ENCODE data around the gene ALAS1.

ALAS1 gene

DNA sequence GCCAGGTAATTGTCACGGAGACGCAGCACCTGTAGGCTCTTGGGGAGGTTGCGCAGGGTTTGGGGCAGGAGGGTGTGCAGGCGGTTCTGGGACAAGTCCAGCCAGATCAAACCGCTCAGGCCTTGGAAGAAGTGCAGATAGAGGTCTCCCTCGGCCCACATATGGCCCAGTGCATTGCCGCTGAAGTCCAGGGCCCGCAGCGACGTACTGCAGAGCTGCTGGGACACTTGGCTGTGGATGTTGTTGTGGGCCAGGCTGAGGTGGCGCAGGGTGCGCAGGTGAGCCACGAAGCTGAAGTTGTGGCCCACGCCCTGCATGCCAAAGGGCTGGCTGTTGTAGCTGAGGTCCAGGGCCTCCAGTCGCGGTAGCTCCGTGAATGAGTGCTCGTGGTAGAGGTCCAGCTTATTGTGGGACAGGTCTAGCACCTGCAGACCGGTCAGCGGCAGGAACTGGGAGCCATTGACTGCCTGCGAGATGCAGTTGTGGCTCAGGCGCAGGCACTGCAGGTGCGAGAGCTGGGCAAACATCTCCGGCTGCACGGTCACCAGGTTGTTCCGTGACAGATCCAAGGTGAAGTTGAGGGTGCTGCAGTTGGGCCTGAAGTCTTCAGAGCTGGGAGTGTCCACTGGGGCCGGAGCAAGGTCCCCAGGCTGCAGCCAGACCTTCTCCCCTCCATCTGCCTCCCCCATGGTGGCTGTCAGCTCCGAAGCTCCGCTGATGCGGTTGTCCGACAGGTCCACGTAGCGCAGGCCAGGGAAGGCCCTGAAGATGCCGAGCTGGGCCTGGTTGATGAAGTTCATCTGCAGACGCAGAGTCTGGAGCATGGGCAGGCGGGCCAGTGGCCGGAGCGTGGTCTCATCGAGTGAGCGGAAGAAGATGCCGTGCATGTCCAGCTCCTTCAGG is 24.6 kb downstream of the ALAS1 start:
- DNase-seq = no peak

DNA sequence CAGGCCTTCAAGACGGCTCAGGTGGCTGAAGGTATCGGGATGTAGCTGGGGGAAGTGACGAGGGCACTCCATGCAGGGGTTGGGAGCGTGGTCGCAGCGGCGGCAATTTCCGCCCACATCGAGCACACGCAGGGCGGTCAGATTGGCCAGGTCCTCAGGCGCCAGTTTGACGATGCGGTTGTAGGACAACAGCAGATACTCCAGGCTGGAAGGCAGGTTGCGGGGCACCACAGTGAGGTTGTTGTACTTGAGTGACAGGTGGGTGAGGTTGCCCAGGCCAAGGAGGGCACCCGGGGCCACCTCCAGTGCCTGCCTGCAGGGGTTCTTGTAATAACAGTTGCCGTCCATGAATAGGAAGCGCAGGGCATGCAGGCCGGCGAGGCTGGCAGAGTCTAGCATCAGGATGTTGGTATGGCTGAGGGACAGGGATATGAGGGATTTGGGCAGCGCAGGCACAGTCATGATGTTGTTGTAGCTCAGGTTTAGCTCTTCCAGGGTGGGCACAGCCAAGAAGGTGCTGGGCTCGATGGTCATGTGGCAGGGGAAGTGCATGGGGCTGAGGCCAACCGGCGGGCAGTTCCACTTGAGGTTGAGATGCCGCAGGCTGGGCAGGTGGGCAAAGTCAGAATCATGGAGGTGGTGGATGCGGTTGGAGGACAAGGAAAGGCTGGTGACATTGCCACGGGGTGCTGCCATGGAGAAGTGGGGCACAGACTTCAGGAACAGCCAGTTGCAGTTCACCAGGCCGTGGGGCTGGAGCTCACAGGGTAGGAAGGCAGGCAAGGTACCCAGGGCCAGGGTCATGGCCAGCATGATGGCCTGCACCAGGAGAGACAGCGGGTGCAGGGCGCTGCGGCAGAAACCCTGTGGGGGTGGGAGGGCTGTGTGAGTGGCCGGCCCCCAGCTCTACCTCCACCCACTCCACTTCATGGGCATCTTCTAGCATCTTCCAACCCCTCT is 25.8 kb downstream of the ALAS1 start:
- no peak for DNase-seq

GRCh38 chr3:52225452-52226228 is 27.7 kb downstream of the ALAS1 start, which contains the start of gene TLR9:
TSS of gene TLR9 (minus strand) at chr3:52225645. CDS start at chr3:52225529, 116 bp downstream.
- DNase-seq = peak; percentile 90

DNA sequence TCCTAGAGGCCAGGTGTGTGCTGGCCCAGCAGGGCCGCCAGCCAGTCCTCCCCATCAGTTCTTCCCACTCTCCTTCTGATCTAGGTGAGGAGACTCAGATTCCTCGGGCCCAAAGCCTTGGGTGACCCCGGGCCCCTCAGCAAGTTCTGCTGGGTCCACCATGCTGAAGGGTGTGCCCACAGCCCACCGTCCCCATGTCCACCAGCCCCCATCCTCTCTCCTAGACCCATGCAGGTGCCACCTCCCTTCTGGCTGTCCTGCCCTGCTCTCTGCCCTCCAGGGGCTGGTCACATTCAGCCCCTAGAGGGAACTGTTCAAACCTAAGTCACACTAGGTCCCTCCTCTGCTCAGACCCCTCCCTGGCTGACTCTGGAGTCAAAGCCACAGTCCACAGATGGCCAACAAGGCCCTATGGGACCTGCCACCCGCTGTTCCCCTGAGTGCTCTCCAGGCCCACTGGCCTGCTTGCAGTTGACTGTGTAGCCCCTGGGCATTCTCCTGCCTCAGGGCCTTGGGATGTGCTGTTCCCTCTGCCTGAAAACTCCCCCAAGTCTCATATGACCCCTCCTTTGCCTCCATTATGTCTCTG is 28.4 kb downstream of the ALAS1 start:
- DNase-seq = no peak

DNA sequence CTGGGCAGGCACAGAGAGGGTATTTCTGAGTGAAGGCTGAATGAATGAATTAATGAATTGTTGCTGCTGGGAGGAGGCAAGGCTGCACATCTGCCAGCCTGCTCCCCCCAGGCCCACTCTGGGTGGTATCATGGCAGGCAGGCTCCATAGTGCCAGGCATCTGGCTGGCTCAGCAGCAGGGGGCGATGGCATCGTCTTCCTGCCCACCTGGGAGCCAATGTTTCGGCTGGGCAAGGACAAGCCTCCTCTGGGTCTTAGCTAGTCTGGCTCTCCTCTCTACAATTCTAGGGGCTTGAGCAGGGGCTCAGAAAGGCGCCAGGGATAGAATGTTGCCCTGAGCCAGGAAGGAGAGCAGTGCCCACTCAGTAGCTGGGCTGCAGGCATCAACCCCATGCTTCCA is 29.2 kb downstream of the ALAS1 start:
- no peak for DNase-seq

- no peak for DNase-seq
These were observed 29.8 kb downstream of the ALAS1 start for GRCh38 chr3:52227766-52228165.

GRCh38 chr3:52228266-52228665 is 30.3 kb downstream of the ALAS1 start:
- DNase-seq = no peak

DNA sequence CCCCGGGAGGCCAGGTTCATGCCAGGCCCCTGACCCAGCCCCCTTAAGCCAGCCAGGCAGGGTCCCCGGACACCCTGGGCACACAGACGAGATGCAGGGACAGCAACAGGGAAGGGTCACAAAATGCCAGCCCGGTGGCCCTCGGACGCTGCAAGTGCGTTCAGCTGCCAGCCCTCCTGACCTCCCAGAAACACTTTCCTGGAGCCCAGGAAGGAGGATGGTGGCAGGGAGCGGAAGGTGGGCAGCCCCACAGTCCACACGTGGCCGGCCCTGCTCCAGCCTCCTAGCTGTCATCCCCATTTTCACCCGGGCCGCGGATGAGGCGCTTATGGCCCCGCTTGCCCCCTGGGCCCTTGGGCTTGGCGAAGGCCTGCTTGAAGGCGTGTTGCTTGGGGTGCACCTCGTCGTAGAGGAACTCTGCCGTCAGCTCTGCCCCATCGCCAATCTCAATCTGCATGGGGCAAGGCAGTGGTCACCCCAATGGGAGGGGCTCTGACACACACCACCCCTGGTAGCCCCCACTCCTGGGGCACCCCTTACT is 30.9 kb downstream of the ALAS1 start:
- no peak for DNase-seq

GRCh38 chr3:52229656-52230055 is 31.7 kb downstream of the ALAS1 start:
- DNase-seq = no peak

DNA sequence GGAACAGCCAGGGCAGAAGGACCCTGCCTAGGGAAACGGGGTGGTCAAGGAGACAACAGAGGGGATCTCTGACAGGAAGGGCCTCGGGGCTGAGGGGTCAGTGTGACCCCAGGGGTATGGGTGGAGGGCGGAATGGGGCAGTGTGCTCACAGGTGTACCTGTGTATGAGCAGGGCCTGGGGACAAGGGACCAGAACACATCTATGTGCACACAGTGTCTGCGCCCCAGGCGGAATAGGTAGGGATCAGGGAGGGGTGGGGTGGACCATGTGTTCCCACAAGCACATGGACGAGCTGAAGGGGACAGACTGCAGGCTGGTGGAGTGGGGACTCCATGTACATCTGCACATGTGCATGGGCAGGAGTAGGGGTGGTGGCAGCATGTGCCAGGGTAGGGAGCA is 32.5 kb downstream of the ALAS1 start:
- no peak for DNase-seq

DNA sequence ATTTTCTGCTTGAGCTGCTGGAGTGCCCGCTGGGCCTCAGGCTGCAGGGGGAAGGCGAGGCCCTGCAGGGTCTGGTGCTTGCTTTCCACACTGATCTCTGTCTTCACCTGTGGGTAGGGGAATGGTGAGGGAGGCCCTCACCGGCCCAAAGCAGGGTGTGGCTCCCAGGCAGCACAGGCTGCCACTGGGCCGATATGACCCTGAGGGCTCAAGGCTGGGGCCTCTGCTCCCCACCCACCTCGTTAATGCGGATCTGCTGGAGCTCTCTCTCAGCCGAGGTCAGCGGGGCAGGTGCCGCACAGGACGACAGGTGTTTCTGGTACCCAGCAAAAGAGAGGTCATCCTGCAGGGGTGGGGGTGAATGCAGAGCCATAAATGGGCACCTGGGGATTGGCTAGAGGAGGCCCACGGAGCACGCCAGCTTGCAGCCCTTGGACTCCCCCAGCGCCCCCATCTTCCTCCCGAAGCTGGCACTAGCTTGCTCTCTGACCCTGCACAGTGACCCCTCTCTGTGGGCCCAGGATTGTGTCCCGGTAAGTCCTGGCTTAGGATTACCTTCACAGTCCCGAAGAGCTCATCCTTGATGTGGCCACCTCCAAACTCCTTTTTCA is 33.0 kb downstream of the ALAS1 start:
- no peak for DNase-seq

DNA sequence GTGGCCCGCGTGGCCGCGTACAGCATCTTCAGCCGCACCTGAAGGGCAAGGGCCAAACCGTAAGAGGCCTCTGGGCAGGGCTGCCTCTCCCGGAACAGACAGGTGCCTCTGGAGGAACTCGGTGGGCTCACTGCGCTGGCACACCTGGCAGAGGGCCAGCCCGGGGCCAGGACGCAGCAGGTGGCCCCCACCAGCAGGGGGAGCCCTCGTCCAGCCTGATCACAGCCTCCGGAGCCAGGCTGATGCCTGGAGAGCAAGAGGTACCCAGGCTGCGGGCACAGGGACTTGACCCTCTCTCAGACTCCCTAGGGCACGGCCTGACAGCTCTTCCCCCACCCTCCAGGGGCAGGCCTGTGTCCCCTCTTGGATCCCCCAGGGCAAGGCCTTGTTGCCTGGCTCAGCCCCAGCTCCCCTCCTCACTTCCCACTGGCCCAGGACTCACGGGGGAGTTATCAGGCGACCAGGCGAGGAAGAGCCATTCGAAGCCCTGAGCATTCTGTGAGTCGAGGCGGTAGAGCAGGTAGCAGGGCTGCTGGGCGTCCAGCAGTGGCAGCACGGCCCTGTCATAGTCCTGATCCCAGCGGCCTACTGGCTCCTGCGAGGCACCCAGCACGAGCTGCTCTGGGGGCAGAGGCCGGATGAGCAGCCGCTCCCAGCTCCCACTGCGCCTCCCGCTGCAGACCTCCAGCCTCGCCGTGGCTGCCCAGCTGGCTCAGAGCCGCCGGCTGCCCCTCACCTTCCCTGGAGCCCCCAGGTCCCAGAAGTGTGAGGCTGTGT is 33.7 kb downstream of the ALAS1 start:
- no peak for DNase-seq

DNA sequence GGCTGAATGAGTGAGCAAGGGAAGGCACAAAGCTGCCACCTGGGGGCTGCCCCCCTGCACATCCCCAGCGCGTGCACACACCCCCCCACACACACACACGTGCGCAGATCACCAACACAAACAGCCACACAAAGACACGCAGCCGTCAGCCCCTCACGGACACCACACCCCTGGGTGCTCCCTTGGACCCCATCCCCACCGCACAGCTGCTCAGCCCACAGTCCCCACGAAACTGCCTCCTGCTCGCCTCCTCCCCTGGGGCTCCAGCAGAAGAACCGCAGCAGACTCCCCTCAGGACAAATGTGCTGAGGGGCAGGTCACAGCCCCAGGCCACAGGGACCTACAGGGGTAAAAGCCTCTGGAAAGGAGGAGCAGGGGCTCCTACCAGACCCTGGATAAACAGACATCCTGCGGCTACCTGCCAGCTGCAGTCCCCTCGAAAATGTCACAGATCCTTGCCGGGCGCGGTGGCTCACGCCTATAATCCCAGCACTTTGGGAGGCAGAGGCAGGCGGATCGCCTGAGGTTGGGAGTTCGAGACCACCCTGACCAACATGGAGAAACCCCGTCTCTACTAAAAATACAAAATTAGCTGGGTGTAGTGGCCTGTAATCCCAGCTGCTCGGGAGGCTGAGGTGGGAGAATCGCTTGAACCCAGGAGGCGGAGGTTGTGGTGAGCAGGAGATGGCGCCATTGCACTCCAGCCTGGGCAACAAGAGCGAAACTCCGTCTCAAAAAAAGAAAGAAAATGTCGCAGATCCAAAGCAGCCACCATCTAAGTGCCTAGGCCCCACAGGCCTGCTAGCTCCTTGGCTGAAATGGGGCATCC is 34.5 kb downstream of the ALAS1 start:
- no peak for DNase-seq

- DNase-seq = no peak
These were observed 35.2 kb downstream of the ALAS1 start for GRCh38 chr3:52233108-52233591.

- DNase-seq = no peak
These were observed 36.0 kb downstream of the ALAS1 start for GRCh38 chr3:52233968-52234367.

- DNase-seq = no peak
These were observed 36.8 kb downstream of the ALAS1 start for GRCh38 chr3:52234516-52235447.

- DNase-seq = no peak
These were observed 38.5 kb downstream of the ALAS1 start for GRCh38 chr3:52236424-52236886.

GRCh38 chr3:52237006-52237656 is 39.2 kb downstream of the ALAS1 start:
- no peak for DNase-seq
